Measurements from ENCODE around the gene TPST2. TPM values are rescaled to one million over a fixed set of nuclear protein-coding genes. Genes with fewer than 3 reads are reported as not detected.

TPST2 gene
- total RNA-seq, 1 experiment from 2014 or later: 8.2 TPM

DNA sequence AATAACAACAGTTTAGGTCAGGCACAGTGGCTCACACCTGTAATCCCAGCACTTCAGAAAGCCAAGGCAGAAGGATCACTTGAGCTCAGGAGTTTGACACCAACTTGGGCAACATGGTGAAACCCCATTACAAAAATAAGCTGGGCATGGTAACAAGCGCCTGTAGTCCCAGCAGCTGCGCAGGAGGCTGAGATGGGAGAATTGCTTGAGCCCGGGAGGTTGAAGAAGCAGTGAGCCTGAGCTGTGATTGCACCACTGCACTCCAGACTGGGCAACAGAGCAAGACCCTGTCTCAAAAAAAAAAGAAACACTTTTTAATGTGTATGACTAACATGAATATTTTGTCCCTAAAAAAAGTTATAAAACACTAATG, 53.2 kb downstream of the TPST2 start:
- Histone ChIP-seq H3K9me3 (ENCODE audit: low read depth, low read length, poor library complexity, severe bottlenecking) (no peaks in the 10 kb centered on the region), H3K27me3 (replicated peaks; ENCODE audit: insufficient read depth, low read depth, low read length, poor library complexity) (no peaks in the 10 kb centered on the region), H3K36me3 (ENCODE audit: insufficient read depth, low read length, poor library complexity, severe bottlenecking) (no peaks in the 10 kb centered on the region), H3K4me3 (ENCODE audit: low read depth, low read length, poor library complexity, severe bottlenecking) (no peak overlapping the region), H3K27ac (ENCODE audit: low read depth, low read length, poor library complexity, severe bottlenecking) (no peak overlapping the region), H3K4me1 (ENCODE audit: insufficient read depth, low read length, poor library complexity, severe bottlenecking) (no peaks in the 10 kb centered on the region)
- TF ChIP-seq, protein P1, sequence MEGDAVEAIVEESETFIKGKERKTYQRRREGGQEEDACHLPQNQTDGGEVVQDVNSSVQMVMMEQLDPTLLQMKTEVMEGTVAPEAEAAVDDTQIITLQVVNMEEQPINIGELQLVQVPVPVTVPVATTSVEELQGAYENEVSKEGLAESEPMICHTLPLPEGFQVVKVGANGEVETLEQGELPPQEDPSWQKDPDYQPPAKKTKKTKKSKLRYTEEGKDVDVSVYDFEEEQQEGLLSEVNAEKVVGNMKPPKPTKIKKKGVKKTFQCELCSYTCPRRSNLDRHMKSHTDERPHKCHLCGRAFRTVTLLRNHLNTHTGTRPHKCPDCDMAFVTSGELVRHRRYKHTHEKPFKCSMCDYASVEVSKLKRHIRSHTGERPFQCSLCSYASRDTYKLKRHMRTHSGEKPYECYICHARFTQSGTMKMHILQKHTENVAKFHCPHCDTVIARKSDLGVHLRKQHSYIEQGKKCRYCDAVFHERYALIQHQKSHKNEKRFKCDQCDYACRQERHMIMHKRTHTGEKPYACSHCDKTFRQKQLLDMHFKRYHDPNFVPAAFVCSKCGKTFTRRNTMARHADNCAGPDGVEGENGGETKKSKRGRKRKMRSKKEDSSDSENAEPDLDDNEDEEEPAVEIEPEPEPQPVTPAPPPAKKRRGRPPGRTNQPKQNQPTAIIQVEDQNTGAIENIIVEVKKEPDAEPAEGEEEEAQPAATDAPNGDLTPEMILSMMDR (conservative IDR thresholded peaks at IDR 0.05; ENCODE audit: low read depth, low read length): no peak
- no peak for TF ChIP-seq EZH2 (IDR thresholded peaks at IDR 0.05; ENCODE audit: borderline replicate concordance, low read depth, low read length, poor library complexity, severe bottlenecking)
- intact Hi-C loops (cut with micrococcal nuclease; ENCODE audit: unreplicated experiment): no loop called here
- no peak for DNase-seq (ENCODE audit: low spot score)
- no TSS peak for BruUV-seq (replicated peaks)
- ChIA-PET CTCF (no interaction called here), POLR2A (ENCODE audit: low non-redundant PET) (no interaction called here)

DNA sequence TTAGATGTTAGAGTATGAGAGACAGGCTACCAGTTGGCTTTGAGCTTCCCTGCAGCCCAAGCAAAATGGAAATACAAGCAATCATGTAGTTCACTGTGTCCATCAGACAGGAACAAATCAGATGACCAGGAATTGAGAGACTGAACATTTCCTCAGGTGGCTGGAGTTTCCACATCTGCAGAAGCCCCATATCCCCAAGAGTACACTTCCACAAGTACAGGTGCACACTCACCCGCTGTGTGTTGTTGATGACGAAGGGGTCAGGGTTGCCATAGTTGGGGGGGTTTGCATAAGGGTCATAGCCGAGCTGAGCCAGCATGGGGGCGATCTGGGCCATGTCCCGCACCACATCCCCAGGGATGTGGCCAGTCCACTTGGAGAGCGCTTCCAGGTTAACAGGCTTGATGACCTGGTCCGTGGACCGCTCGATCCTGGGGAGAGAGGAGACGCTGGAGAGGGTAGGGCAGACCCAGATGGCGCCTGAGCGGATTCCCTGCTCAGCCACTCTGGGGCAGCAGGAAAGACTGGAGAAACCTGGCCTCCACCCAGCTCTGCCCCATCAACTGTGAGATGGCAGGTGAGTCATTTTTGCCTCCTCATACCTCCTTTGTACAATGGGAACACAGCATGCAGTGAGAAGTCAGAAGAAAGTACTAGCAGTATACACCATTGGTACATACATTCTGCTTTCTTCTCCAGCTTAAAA, 53.7 kb downstream of the TPST2 start:
- CTCF ChIA-PET: interaction anchor here (0.6 kb wide), 1 partner anchor 24 kb away, joined by 3 read pairs; the partner anchor contains the start of gene TFIP11
- BruUV-seq (replicated peaks): no TSS peak
- POLR2A ChIA-PET (ENCODE audit: low non-redundant PET): no interaction called here
- Histone ChIP-seq H3K9me3 (ENCODE audit: low read depth, low read length, poor library complexity, severe bottlenecking) (no peaks in the 10 kb centered on the region), H3K27ac (ENCODE audit: low read depth, low read length, poor library complexity, severe bottlenecking) (no peak overlapping the region), H3K4me3 (ENCODE audit: low read depth, low read length, poor library complexity, severe bottlenecking) (no peak overlapping the region), H3K27me3 (replicated peaks; ENCODE audit: insufficient read depth, low read depth, low read length, poor library complexity) (no peaks in the 10 kb centered on the region), H3K36me3 (ENCODE audit: insufficient read depth, low read length, poor library complexity, severe bottlenecking) (no peaks in the 10 kb centered on the region), H3K4me1 (ENCODE audit: insufficient read depth, low read length, poor library complexity, severe bottlenecking) (no peaks in the 10 kb centered on the region)
- no peak for DNase-seq (ENCODE audit: low spot score)
- TF ChIP-seq, protein P1 (conservative IDR thresholded peaks at IDR 0.05; ENCODE audit: low read depth, low read length): no peak
- TF ChIP-seq EZH2 (IDR thresholded peaks at IDR 0.05; ENCODE audit: borderline replicate concordance, low read depth, low read length, poor library complexity, severe bottlenecking): no peak
- intact Hi-C loops (cut with micrococcal nuclease; ENCODE audit: unreplicated experiment): no loop called here

DNA sequence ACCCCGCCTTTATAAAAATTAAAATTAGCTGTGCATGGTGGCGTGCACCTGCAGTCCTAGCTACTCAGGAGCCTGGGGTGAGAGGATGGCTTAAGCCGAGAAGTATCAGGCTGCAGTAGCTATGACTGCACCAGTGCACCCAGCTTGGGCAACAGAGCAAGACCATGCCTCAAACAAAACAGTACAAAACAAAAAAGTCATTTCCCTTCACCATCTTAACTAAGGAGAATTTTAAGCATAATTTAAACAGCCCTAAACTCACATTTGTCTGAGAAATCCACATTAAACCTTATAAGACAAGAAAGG, 54.4 kb downstream of the TPST2 start:
- ChIA-PET POLR2A (ENCODE audit: low non-redundant PET) (no interaction called here), CTCF (no interaction called here)
- Histone ChIP-seq H3K27ac (ENCODE audit: low read depth, low read length, poor library complexity, severe bottlenecking) (no peak overlapping the region), H3K9me3 (ENCODE audit: low read depth, low read length, poor library complexity, severe bottlenecking) (no peaks in the 10 kb centered on the region), H3K36me3 (ENCODE audit: insufficient read depth, low read length, poor library complexity, severe bottlenecking) (no peaks in the 10 kb centered on the region), H3K27me3 (replicated peaks; ENCODE audit: insufficient read depth, low read depth, low read length, poor library complexity) (no peaks in the 10 kb centered on the region), H3K4me3 (ENCODE audit: low read depth, low read length, poor library complexity, severe bottlenecking) (no peak overlapping the region), H3K4me1 (ENCODE audit: insufficient read depth, low read length, poor library complexity, severe bottlenecking) (no peaks in the 10 kb centered on the region)
- no TSS peak for BruUV-seq (replicated peaks)
- intact Hi-C loops (cut with micrococcal nuclease; ENCODE audit: unreplicated experiment): no loop called here
- no peak for DNase-seq (ENCODE audit: low spot score)
- TF ChIP-seq, protein P1 (conservative IDR thresholded peaks at IDR 0.05; ENCODE audit: low read depth, low read length): no peak
- no peak for TF ChIP-seq EZH2 (IDR thresholded peaks at IDR 0.05; ENCODE audit: borderline replicate concordance, low read depth, low read length, poor library complexity, severe bottlenecking)

All from A673 (cell line).